ENCODE measurements around the gene LRP2.

The LRP2 gene

GRCh38 chr2:169131587-169132512, 230.5 kb downstream of the LRP2 start:
- DNase-seq, result no peak

GRCh38 chr2:169129703-169130243, 232.6 kb downstream of the LRP2 start:
- DNase-seq, result no peak

GRCh38 chr2:169119851-169120250, 242.5 kb downstream of the LRP2 start:
- no peak for DNase-seq

- DNase-seq, result no peak
Measured at GRCh38 chr2:169119123-169119760, 243.1 kb downstream of the LRP2 start.

- no peak for DNase-seq
Measured at GRCh38 chr2:169118060-169118459, 244.3 kb downstream of the LRP2 start.

- DNase-seq, result no peak
Measured at GRCh38 chr2:169116993-169117392, 245.3 kb downstream of the LRP2 start.

- DNase-seq, result no peak
Measured at GRCh38 chr2:169116327-169116726, 246.0 kb downstream of the LRP2 start.

- no peak for DNase-seq
Measured at GRCh38 chr2:169114056-169114455, 248.3 kb downstream of the LRP2 start.

GRCh38 chr2:169112841-169113240, 249.5 kb downstream of the LRP2 start:
- DNase-seq, result no peak

GRCh38 chr2:169110916-169111315, 251.4 kb downstream of the LRP2 start:
- no peak for DNase-seq

- DNase-seq, result peak in 4 of 56 donors; percentile 3 to 13 (median 4)
Measured at GRCh38 chr2:169110419-169110818, 251.9 kb downstream of the LRP2 start.

GRCh38 chr2:169109502-169110409, 252.6 kb downstream of the LRP2 start:
- peak in 48 of 56 donors; percentile 10 to 88 (median 60) for DNase-seq

GRCh38 chr2:169108099-169108884, 254.0 kb downstream of the LRP2 start:
- DNase-seq, result no peak

GRCh38 chr2:169107645-169108044, 254.7 kb downstream of the LRP2 start:
- no peak for DNase-seq

GRCh38 chr2:169106563-169107545, 255.5 kb downstream of the LRP2 start:
- no peak for DNase-seq

- DNase-seq, result no peak
Measured at GRCh38 chr2:169106134-169106533, 256.2 kb downstream of the LRP2 start.

GRCh38 chr2:169105476-169105875, 256.9 kb downstream of the LRP2 start:
- DNase-seq, result no peak

- DNase-seq, result no peak
Measured at GRCh38 chr2:169104848-169105247, 257.5 kb downstream of the LRP2 start.

- DNase-seq, result no peak
Measured at GRCh38 chr2:169095621-169096105, 266.7 kb downstream of the LRP2 start.
